GM12872 (cell line): ENCODE results near the gene MFSD11.

Source experiments
- TF ChIP-seq, protein P1 (sequence below): IDR thresholded peaks from 3 replicates; pipeline ENCODE4 v1.5.1; 2011; ENCODE audit warnings: low read depth, mild to moderate bottlenecking, low read length, moderate library complexity; ENCODE audit not compliant: insufficient read depth

MFSD11 gene

DNA sequence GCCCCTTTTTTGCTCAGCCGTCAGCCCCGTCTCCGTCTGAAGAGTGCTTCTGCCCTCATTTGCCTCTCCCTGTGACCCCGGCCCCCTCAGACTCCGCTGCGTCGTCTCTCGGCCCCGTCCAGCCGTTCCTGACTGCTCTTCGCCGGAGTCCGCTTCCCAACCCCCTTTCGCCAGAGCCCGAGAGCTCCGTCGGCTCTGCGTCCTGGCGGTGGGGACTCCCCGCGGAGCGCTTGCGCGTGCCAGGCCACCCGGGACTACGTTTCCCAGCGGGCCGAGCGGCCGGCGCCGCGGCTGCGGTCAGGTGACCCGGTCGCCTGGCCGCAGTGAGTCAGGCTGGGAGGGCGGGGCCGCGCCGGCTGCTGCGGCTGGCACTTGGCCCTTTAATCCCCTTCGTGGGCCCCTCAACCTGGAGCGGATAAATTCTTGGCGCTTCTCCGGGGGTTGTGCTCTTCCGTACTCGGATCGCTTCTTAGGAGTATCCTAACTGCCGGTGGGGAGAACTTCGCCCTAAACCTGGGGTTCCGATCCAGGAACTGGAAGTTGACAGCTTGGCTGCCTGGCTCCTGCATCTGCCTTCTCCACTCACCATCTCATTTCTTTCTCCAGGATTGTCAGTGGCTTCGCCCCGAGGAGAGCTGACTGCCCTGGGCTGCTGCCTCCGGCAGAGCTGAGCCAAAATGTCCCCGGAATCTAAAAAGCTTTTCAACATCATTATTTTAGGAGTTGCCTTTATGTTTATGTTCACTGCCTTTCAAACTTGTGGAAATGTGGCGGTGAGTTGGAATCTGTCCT is at the start of gene MFSD11:
Gene MFSD11 (plus strand): TSS at position 444 of the 792 bp plus-strand sequence. CDS start 234 bp downstream, at position 678.
- TF ChIP-seq, protein P1, sequence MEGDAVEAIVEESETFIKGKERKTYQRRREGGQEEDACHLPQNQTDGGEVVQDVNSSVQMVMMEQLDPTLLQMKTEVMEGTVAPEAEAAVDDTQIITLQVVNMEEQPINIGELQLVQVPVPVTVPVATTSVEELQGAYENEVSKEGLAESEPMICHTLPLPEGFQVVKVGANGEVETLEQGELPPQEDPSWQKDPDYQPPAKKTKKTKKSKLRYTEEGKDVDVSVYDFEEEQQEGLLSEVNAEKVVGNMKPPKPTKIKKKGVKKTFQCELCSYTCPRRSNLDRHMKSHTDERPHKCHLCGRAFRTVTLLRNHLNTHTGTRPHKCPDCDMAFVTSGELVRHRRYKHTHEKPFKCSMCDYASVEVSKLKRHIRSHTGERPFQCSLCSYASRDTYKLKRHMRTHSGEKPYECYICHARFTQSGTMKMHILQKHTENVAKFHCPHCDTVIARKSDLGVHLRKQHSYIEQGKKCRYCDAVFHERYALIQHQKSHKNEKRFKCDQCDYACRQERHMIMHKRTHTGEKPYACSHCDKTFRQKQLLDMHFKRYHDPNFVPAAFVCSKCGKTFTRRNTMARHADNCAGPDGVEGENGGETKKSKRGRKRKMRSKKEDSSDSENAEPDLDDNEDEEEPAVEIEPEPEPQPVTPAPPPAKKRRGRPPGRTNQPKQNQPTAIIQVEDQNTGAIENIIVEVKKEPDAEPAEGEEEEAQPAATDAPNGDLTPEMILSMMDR = no peak

- TF ChIP-seq, protein P1 = no peak
Measured at GRCh38 chr17:76688165-76688622, 49.7 kb upstream of the MFSD11 start.

DNA sequence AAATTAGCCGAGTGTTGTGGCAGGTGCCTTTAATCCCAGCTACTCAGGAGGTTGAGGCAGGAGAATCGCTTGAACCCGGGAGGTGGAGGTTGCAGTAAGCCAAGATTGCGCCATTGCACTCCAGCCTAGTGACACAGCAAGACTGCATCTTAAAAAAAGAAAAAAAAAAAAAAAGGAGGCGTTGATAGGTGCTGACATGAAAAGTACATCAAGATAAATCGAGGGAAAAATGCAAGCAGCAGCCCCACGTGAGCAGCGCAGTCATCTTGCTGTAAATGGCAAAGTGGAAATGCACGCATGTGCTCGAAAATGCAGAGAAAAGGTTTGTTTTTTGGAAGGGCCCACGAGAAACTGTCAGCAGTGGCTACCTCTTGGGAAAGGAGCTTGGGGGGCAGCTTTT is 48.1 kb upstream of the MFSD11 start:
- TF ChIP-seq, protein P1 = no peak

DNA sequence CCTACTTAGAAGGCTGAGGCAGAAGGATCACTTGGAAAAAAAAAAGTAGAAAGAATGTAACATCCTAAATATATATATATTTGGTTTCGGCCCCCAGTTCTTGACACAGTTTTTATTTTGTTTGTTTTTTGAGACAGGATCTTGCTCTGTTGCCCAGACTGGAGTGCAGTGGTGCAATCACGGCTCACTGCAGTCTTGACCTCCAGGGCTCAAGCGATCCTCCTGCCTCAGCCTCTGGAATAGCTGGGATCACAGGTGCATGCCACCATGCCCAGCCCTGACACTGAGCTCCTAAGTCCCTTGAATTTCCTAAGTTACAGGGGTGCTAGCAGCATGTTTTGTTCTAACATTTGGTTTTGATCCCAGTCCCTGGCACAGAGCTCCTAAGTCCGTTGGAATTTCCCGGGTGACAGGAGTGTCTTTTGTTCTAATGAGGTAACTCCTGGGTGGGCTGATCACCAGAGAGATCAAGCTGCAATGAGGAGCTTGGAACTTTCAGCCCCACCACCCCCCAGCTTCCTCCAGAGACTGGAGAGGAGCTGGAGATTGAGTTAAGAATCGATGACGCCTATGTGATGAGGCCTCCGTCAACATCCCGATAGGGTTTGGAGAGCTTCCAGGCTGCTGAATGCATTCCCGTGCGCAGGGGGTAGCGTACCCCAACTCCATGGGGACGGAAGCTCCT is 47.2 kb upstream of the MFSD11 start:
- TF ChIP-seq, protein P1 = no peak

- TF ChIP-seq, protein P1 = no peak
Measured at GRCh38 chr17:76691379-76692191, 46.3 kb upstream of the MFSD11 start.

DNA sequence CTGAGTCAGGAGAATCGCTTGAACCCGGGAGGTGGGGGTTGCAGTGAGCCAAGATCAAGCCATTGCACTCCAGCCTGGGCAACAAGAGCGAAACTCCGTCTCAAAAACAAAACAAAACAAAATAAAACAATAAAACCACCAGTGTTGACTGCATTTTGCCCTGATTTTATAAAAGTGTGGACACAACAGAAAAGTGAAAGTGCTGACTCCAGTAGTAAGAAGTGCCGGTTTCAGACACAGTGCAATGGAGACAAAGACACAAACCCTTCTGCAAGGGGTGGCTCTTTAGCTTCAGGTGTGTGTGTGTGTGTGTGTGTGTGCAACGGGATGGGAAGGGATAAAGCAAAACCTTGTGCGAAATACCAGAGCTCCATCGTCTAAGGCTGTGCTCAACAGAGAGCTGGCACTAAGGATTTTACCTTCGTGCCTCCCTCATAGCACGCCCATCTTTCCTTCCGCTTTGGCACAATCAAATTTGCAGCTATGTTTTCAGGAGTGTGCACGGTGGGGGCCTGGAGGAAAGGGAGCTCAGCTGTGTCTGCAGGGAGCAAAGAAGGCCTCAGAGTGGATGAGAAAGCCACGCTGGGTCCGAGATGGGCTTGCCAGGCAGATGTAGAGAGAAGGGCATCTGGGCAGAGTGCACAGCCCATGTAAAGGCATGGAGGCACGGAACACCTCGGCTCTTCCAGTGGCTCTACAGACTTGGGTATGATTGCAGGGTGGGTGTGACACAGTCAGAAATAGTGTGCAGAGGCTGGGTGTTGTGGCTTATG is 42.7 kb upstream of the MFSD11 start:
- TF ChIP-seq, protein P1 = no peak
